ELR (cell line): ENCODE measurements around the gene CEP131.

Experiments used
- DNase-seq: peaks from one replicate; pipeline ENCODE4 v3.0.0-alpha.2; 2015; ENCODE audit warnings: low read depth

CEP131 gene

DNA sequence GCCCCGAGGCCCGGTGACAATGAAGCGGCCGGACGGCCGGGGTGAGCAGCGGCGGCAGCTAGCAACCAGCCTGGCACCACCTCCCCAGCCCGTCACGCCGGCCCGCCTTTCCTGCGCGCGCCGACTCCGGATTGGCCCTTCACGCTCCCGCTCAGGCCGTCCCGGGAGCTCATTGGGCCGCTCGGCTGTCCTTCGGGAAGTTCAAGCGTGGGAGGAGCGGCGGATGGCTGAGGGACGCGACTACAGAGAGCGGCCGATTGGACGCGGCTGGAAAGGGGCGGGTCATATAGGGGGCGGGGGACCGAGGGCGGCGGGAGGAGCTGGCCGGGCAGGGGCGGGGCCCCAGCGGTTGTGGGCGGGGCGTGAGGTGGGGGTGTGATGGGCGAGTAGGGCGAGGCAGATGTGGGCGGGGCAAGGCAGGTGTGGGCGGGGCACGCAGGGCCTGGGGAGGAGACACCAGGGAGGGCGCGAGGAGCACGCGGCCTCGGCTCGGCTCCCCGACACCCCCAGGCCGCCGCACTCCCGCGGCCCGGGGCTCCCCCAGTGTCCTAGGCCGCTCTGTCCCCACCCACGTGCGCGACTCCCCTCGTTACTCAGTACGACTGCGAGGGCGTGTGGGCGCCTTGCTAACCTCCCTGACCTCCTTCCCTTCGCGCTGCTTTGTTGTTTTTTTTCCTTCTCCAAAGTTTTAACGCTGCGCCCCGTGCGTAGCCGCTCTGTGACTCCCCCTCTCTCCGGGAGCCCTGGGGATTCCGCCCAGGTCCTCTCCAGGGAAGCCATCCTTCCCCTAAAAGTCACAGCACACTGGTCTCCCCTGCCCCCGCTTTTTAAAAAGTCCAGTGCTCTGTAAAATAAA, at the start of gene CEP131:
Gene CEP131 (minus strand): TSS at position 60 of the 856 bp plus-strand sequence. CDS start 2,909 bp downstream, outside the sequence.
- DNase-seq, result peak; percentile 100

DNA sequence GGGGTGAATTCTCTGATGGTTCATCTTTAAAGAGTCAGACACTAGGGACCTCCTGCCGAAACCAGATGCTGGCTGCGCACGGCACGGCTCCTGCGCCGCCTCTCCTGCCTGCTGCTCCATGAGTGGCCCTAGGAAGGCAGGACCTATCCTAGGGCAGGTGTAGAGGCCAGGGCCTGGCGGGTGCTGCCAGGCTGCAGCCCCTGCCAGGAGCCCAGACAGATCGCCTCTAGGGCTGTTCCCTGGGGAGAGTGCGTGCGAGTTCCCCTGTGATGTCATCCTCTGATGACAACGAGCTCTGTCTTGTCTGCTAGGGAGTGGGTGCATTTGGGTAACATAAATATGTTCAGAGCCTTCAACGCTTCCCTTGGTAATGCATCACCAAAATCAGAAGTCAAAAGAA, 48.5 kb upstream of the CEP131 start:
- no peak for DNase-seq

DNA sequence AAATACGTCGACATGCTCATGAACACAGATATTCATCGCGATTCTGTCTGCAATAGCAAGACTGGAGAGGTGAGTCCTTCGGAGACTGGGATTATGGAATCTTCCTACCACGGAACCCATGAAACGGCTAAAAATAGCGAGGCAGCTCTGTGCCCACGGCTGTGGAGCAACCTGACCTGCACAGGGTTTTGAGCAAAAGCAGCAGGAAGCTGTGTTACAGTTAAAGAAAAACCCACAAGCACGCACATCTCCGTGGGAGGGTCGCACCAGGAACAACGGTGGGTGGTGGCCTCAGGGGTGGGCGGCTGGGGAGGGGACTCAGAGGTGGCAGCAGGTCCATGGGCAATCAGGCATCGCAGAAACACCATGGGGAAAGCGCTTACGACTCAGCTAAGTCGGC, 47.5 kb upstream of the CEP131 start:
- DNase-seq, result no peak

DNA sequence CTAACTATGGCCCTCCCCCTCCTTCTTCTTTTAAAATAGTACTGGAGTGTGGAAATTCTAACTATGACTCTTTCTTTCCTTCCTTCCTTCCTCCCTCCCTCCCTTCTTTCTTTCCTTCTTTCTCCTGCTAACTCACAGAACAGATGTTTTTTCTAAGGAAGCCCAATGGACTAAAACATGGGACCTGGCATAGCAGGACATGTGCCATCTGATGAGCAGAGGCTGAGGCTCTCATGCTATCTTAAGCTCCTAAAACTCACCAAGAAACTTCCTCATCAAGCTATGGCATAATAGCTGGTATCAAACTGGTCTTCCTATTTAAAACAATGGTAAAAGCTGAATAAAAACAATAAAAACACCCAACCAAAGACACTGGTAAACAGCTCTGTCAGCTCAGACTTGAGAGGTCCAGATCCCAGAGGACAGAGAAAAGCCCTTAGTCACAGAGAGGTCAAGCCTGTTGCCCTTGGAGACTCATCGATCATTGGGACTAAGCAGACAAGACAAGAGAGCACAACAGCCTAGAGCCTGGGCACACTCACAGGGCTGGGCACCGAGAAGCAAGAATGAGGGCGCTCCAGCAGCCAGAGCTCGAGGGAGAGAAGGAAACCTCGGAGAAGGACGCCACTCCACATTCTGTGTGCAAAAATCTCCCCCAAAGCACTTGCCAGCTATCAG, 44.8 kb upstream of the CEP131 start:
- no peak for DNase-seq

DNA sequence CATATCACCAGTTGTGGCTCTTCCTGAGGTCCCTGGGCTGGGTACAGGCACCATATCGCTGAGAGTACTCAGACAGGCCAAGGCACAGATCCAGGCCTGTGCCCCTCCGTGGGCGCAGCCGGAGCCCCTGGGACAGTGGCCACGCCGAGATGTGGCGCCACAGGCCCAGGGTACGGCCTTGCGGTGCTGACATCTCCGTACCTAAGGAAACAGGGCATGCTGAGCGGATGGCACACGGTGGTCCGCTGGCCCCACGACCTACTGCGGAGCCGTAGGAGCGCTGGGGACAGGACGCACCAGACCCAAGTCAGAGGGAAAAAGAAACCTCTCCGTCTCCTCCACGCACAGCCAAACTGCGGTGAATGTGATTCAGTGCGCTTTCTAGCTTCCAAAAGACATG, 42.8 kb upstream of the CEP131 start:
- DNase-seq, result no peak

DNA sequence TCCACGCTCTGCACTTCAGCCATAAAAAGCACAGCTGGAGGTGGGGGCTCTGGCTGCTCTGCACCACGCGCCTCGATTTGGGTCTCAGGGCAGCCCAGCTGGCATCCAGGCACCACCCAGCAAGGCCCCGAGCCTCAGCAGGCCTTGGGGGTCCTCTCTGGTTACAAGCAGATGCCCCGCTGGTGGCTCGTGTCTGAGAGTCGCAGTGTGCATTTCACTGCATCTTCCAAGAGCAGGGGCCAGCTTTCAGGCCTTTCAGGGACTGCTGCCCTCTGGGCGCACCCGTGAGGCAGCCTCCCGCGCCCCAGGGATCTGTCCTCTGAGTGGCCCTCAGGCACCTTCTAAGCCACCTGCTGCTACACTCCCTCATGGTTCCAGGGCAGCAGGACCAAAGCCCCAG, 41.9 kb upstream of the CEP131 start:
- DNase-seq, result no peak

DNA sequence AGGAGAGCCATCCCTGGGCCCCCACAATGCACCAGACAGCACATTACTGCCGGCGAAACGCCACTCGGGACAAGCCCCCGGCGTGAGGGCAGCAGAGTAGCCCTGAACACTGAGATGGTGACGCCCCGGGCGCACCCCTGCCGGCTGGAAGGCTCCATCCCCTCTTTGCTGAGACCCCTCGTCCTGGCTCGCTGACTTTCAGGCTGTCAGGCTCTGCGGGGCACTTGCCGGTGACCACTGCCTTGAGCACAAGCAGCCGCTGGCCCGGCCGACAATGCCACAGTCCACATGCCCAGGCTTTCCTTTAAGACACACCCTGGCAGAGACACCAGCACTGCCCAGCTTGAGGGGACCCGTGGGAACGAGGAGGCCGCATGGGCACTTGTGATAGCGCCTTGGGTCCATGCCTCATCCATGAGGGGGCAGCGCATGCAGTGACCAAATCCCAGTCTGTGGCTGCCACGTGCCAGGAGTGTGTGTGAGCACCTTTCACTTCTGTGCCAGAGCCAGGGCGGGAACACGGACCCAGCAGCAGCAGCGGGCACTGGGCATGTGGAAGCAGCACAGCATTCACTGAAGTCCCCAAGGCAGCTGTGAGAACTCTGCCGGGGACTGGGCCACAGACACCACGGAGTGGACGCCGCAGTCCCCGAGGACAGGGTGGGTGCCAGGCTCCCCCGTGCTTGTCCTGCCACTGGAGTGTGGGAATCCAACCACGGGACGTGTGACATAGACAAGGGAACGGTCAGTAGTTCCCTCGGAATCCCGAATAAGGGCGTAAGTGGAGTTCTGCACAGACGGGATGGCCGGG, 40.8 kb upstream of the CEP131 start:
- no peak for DNase-seq

DNA sequence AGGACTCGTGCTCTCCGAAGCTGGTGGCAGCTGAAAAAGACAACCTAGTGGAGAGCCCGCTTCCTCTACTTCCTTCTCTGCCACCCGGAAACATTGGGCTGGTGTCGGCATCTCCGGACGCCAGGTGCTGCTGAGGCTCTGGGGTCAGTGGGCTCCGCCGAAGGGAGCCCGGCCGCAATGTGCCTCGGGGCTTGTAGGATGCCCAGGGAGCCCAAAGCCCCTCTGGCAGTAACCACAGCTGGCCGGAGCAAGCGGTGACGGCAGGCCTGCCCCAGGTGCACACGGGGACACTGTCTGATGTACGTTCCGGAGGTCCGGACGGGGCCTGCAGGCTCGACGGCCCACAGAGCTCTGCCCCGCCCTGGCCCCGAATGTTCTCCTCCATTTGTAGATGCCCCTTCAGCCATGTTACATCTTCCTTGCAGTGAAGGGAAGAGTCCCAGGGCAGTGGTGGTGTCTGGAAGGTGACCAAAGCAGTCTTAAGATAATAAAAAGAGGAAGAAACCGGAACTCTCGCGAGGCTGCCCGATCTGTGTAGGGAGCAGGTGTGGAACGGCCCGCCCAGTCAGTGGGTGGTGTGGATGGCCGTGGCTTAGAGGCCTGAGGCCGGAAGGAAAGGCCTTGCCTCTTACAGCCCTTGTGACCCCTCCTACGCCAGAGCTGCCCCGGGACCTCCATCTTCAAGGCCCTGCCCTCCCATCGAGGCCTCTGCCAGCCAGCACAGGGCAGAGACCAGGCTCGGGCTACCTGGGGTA, 39.0 kb upstream of the CEP131 start:
- DNase-seq, result no peak

DNA sequence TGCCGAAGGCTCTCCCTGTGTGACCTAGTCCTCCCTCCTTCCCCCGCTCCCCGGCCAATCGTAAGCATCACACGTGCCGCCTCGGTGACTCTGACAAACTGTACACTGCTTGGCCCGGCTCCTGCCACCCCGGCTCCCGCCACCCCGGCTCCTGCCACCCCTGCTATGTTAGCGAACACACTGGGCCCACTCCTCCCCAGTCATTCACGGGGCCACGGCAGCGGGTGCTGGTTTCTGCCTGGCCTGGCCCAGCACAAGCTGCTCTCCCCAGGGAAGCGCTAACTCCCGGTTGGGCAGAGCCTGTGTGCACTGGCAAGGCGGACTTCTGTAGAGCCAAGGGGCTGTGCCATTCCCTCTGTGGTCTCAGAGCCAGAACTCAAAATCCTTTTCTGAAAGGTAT, 38.3 kb upstream of the CEP131 start:
- DNase-seq, result no peak

DNA sequence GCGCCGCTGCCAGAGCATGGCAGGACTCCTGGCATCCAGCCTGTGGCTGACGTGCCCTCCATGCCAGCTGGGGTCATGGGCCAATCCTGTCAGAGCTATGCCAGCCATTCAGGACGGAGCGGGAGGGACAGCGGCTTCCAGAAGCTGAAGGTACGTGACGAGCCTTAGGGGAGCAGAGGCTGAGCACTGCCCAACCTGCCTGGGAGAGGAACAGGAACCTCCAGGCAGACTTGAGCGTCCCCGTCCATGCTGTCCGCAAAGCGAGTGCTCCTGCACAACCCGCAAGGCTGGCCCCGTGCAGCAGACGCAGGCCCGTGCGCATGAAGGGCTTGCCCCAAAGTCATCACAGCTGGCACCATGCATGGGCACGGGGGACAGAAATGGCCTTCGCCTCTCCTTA, 37.9 kb upstream of the CEP131 start:
- no peak for DNase-seq

DNA sequence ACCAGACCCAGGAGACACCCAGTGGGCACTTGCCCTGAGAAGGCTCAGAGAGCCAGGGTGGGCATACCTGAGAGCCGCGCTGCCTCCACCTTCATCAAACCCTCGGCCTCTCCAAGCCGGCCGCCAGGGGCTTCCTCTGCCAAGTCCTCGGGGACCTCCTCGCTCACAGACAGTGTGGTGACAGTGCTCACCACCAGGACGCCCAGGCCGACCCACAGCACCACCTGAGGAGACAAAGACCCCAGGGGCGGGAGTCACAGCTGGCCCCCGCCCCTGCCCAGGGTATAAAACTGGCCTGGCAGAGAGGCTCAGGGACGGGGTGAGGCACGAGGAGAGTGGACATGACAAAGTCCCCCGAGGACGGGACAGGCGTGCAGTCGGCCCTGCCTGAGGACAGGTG, 37.4 kb upstream of the CEP131 start:
- DNase-seq, result no peak

DNA sequence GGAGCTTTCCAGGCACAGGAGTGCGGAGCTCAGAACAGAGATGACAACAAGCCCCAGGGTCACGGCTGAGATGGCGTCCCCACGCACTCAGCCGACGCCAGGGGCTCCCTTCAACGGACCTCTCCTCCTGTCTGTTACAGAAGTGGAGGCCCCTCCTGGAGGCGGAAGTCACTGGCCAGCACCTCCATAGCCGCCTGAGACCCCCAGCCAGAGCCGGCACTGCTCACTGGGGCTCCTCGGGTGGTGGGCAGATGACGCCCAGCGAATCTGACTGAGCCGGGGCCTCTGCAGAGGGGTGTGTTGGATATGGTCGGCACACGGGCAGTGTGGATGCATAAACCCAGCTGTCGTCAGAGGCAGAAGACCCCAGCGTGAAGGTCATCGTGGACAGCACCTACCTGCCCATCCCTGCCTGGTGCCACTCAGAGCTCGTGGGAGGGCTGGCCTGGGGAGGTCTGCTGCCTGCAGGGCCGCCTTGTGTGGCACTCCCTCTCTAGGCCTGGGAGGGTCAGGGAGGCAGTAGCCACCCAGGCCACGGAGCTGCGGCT, 36.4 kb upstream of the CEP131 start:
- DNase-seq, result no peak

DNA sequence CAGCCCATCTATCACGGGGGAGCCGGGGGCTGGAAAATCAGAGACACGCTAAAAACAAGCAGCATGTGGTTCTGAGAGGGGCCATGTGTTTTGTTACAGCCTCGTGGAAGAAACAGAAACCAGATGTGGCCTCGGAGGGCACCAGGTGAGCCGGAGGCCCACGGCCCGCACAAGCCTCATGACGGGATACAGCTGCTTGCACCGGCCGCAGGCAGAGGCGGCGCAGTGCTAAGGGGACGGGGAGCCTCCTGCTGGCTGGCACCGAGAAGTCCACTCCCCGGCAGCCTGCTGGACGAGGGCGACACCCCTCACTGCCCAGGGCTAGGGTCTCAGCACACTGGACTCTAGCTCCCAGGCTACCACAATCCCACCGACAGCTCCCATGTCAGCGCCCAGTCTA, 35.5 kb upstream of the CEP131 start:
- DNase-seq, result no peak

DNA sequence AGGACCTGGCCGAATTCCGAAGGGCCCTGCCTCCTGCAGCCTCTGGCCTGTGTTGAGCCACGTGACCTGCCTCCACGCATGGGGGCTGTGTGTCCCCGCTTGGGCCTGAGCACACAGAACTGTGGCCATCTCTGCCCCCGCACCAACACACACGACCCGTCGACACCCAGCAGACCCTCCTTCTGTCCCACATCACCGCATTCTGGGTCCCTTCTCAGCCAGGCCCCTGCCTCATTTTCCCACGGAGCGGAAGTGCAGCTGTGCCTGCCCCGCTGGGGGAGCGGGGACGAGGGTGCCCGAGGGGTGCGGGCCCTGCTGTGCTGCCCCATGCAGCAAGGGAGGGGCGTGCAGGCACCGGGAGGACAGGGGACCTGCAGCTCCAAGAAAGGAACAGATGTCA, 34.8 kb upstream of the CEP131 start:
- DNase-seq, result no peak

DNA sequence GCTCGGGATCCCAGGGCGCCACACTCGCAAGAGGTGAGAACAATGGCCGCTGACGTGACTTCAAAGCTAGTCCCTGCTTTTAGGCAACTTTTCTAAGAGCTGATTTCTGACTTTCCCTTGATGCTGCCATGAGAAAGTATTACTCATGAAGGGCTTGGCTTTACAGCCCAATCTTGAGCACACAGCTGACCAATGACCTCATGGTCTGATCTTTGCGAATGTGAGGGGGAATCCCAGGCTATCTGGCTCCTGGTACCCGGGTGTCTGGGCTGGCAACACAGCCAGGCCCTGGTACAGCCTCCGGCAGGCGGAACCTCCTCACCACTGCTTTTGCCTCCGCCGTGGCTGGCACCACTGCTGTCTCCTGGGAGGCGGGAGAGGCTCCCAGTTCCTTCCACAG, 33.9 kb upstream of the CEP131 start:
- DNase-seq, result peak; percentile 75

DNA sequence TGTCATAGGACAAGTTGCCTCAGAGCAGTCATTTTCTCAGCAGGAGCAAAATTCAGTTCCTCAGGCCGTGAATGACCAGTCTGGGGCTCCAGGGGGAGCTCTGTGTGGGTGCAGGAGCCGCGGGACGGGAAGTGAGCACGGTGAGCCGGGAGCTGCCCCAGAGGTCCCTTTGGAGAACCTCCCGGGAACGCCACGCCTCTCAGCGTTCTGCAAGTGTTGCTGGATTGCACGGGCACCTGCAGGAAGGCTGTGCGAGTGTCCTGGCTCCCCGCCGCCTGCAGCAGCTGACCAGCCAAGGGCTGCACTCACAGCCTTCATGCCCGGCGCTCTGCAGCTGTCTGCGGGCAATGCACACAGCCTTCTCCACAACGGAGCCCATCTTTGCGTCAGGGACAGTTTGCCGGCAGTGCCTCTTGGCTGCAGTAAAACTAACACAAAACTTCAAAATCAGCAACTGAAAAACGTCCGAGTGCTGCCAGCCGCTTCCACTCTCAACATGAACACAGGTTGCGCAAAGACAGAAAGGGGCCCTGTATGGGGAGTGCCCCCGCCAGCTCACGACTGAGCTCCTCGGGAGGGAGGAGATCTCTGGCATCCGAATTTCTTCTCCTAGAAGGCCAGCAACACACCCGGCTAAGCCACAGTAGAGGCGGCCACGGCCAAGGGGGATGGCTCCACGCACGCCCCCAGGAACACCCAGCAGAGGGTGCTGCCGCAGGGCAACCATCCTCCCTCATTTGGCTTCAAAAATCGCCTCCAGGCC, 32.4 kb upstream of the CEP131 start:
- peak; percentile 88 for DNase-seq

DNA sequence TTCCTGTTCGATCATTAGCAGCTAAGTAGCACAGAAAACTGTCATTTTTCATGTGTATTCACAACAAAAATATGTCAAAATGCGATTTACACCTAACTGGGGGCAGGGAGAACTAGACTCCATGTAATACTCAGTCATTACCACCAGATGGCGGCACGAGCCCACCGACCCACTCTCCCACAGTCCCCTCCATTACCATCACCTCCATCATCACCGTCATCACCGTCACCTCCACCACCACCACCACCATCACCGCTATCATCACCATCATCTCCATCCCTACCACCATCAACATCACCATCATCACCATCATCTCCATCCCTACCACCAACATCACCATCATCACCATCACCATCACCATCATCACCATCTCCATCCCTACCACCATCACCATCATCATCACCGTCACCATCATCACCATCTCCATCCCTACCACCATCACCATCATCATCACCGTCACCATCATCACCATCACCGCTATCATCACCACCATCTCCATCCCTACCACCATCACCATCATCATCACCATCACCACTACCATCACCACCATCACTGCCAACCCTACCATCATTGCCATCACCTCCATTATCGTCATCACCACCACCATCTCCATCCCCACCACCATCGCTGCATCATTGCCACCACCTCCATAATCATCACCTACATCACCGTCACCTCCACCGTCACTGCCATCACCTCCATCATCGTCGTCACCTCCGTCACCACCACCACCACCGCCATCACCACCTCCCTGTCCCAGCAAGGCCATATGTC, 30.8 kb upstream of the CEP131 start:
- peak; percentile 51 for DNase-seq

DNA sequence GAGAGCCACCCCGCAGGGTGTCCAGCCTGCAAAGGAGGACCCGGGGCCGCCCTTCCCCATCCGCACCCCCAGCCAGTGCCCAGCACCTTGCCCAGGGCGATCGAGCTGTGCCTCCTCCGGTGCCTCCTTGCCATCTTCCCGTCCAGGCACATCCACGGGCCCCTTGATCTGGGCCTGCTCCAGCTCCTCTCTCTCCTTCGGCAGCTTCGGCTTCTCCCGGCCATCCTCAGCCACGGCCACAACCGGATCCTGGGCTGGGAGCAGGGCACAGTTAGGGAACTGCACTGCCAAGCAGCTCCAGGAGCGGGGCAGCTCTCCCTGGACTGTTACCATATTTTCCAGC, 30.2 kb upstream of the CEP131 start:
- no peak for DNase-seq

DNA sequence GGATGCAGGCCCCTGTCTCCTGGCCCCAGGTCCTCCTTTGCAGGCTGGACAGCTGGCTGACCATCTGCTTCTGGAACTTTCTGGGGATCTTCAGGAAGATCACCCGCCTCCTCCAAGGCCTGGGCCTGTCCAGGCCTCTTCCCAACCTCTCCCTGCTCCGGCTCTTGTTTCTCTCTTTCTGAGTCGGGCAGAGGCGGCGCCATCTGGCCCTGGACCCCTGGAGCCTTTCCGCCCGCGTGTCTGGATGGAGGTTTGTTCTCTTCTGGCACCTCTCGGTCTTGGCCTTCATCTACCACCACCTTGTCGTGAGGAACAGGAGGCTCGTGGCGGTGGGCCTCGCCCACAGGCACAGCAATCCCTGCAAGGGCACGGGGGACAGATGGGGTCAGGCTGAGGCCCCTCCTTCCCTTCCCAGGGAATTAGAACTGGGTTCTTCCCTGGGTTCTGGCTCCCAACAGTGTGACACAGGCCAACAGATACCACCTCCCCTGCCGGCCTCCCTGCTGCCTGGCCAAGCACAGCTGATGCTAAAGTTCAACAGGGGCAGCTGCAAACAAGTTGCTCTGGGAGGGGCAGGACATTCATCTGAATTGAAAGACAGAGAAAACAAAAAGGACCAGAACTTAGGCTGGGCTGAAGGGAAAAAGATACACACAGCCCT, 29.7 kb upstream of the CEP131 start:
- DNase-seq, result no peak
